Bronchial epithelial cell (primary cell): ENCODE data around the gene ARPIN. TPM values are rescaled to one million over a fixed set of nuclear protein-coding genes. Genes with fewer than 3 reads are reported as not detected.

ENCODE experiments used
- DNase-seq: peaks from one replicate; pipeline ENCODE4 v3.0.0-alpha.2; 2010; ENCODE audit warnings: low read depth
- FAIRE-seq: peaks from 2 replicates; lab custom pipeline; 2011; peaks lifted over from hg19 to GRCh38; lab: Jason Lieb, UNC
- H3K27me3 ChIP-seq: 2 replicates; pipeline ENCODE4 v1.5.1; 2011; ENCODE audit warnings: low read length; ENCODE audit not compliant: control insufficient read depth, insufficient read depth
- H3K36me3 ChIP-seq: 2 replicates; pipeline ENCODE4 v1.5.1; 2011; ENCODE audit warnings: low read length; ENCODE audit not compliant: control insufficient read depth, insufficient read depth
- H3K4me3 ChIP-seq: 2 replicates; pipeline ENCODE4 v1.5.1; 2011; ENCODE audit warnings: mild to moderate bottlenecking, low read depth, low read length, control low read depth
- total RNA-seq: library from RNA; depleted of rRNA; stranded (reverse); fragments of >200 nt; gene quantifications from 2 replicates; pipeline ENCODE4 v1.2.1, GENCODE V29; 2014
- TF ChIP-seq, protein P1 (sequence below): IDR thresholded peaks from 2 replicates; pipeline ENCODE4 v1.5.1; 2011; ENCODE audit warnings: mild to moderate bottlenecking, moderate library complexity, low read length, control low read depth, inconsistent platforms; ENCODE audit not compliant: insufficient read depth, severe bottlenecking

Gene ARPIN
- total RNA-seq, 1 donor from 2014 or later, result 4.5 TPM

DNA sequence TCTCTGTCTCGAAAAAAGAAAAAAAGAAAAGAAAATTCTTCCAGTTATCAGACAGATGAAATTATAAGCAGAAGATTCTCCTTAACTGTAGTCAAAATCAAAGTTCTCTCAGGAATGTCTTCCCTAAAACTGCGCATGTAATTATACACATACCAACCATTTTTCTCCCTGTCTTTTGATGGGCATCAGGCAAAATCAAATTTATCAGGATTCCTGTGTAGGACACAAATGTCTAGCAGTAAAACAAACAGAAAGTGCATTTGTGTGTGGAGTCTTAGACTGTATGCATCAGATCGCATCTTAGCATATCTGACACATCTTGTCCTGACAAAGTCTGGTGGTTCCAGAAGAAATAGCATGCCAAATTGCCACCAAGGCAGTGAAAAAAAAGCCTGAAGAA, 3.9 kb upstream of the ARPIN start:
- TF ChIP-seq, protein P1, sequence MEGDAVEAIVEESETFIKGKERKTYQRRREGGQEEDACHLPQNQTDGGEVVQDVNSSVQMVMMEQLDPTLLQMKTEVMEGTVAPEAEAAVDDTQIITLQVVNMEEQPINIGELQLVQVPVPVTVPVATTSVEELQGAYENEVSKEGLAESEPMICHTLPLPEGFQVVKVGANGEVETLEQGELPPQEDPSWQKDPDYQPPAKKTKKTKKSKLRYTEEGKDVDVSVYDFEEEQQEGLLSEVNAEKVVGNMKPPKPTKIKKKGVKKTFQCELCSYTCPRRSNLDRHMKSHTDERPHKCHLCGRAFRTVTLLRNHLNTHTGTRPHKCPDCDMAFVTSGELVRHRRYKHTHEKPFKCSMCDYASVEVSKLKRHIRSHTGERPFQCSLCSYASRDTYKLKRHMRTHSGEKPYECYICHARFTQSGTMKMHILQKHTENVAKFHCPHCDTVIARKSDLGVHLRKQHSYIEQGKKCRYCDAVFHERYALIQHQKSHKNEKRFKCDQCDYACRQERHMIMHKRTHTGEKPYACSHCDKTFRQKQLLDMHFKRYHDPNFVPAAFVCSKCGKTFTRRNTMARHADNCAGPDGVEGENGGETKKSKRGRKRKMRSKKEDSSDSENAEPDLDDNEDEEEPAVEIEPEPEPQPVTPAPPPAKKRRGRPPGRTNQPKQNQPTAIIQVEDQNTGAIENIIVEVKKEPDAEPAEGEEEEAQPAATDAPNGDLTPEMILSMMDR, result no peak
- no peak for FAIRE-seq

DNA sequence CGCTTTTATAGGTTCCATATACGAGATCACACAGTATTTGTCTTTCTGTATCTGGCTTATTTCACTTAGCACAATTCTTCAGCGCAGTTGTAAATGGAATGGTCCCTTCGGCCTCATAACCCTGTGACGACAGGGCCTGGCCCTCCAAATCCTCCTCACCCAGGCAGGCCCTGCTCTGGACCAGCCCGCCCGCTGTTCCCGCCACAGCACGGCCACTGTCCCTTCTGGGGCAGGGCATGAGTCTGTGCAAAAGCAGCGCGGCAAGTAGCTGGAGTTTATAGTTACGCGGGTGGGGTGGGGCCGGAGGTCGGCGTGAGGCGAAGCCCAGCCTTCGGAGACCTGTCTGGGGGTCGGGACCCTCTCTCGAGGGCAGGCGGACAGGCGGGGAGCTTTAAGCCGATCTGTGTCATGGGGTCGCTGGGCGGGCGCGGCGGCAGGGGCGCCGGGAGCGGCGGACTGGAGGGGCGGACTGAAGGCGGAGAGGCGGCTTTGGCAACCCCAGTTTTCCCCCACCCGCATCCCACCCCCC, 543 bp downstream of the ARPIN start:
- no peaks in the 10 kb centered on the region for H3K27me3 ChIP-seq
- DNase-seq, result no peak
- peak overlapping the region; percentile 61 for H3K4me3 ChIP-seq
- no peak for FAIRE-seq
- TF ChIP-seq, protein P1, result no peak
- H3K36me3 ChIP-seq, result peaks cover 5% of the 10 kb centered on the region

More for the DNA sequence above, 3.9 kb upstream of the ARPIN start:
- DNase-seq, result no peak
- H3K27me3 ChIP-seq, result no peaks in the 10 kb centered on the region
- H3K4me3 ChIP-seq, result no peak overlapping the region
- H3K36me3 ChIP-seq, result no peaks in the 10 kb centered on the region

DNA sequence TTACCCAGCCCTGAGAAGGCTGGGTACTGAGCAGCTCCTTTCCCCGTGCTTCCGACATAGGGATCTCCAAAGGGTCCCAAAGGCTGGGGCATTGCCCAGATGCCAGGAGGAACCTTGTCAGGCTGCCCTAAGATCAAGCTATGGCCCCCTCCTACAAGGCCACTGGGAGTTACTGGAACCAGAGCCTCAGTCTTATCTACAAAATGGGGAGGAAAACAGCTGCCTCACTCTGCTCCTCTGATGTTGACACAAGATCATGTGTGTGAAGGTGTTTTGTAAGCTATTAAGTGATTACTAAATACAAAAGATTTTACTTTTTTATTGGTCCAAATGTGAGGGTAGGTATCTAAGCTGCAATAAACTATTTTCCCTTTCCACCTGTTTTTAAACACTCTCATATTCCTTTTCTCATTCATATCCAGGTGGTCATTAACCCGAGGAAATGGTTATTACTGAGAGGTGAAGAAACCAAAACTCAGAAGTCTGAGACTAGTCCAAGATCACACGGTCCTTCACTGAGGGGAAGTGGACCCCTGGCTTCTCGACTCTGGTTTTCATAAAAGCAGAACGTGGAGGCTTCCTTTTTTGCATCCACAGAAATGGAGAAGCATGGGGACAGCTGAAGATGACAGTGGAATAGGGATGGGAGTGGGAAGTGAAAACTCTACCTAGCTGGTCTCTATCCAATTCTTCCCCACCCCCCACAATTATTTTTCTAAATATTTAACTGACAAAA, 1.7 kb downstream of the ARPIN start:
- no peak for DNase-seq
- Histone ChIP-seq H3K36me3 (peaks cover 5% of the 10 kb centered on the region), H3K4me3 (no peak overlapping the region), H3K27me3 (no peaks in the 10 kb centered on the region)
- TF ChIP-seq, protein P1, result no peak
- no peak for FAIRE-seq

DNA sequence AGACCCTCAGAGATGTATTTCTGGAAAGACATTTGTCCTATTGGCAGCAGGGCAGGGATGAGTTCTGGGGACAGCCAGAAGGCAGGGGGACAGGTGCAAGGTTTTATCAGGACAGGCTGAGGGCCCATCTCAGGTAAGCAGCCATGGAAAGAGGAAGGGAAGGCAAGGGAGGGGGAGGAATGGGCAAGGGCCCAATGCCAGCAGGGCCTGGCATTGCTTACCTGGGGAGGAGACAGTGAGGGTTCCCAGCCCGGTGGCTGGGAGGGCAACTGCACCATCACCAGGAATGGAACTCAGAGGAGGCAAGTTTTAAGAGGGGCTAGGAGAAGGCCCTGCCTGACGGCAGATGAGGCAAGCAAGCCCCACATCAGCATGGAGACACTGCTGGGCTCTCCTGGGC, 3.1 kb downstream of the ARPIN start:
- FAIRE-seq (no peak), DNase-seq (no peak)
- Histone ChIP-seq H3K27me3 (no peaks in the 10 kb centered on the region), H3K4me3 (no peak overlapping the region), H3K36me3 (peaks cover 5% of the 10 kb centered on the region)
- TF ChIP-seq, protein P1, result no peak

DNA sequence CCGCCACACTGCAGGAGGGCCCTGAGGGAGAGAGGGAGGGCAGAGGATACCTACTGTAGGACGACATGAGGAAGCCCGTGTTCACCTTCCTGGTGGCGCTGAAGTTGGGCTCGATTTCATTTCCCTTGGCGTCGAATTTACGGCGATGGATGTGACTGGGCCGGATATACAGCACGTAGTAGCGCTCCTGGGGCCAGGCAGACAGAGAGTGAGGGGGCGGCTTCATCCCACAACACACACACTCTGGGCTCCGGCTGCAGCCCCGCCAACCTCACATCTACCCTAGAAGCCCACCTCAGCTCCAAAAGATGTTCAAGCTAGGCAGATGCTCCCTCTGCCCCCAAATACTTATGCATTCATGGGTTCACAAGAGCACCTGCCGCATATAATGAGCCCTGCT, 4.5 kb downstream of the ARPIN start:
- peak; percentile 66 for FAIRE-seq
- peaks cover 5% of the 10 kb centered on the region for H3K36me3 ChIP-seq
- TF ChIP-seq, protein P1, result no peak
- no peaks in the 10 kb centered on the region for H3K27me3 ChIP-seq
- DNase-seq, result no peak
- H3K4me3 ChIP-seq, result no peak overlapping the region
